GM18517 (cell line): ENCODE measurements around the gene COBL.
"Not testable (repeated sequence)": the region's sequence is repeated elsewhere in the genome, so short reads cannot be mapped to it uniquely, and the experiment has no call there.

Experiments
- ATAC-seq: cut with Tn5 transposase; IDR thresholded peaks from one replicate; pipeline ENCODE4 v1.9.1; 2021; ENCODE audit warnings: mild to moderate bottlenecking, moderate library complexity; ENCODE audit not compliant: unreplicated experiment

COBL gene

GRCh38 chr7:51017576-51018535, 298.8 kb downstream of the COBL start:
- no peak for ATAC-seq

GRCh38 chr7:51016546-51016945, 300.1 kb downstream of the COBL start:
- no peak for ATAC-seq

- no peak for ATAC-seq
These were observed 301.0 kb downstream of the COBL start for GRCh38 chr7:51015581-51015980.

- no peak for ATAC-seq
These were observed 301.8 kb downstream of the COBL start for GRCh38 chr7:51014811-51015210.

- no peak for ATAC-seq
These were observed 302.6 kb downstream of the COBL start for GRCh38 chr7:51013861-51014511.

GRCh38 chr7:51013218-51013786, 303.3 kb downstream of the COBL start:
- ATAC-seq, result no peak

- no peak for ATAC-seq
These were observed 303.9 kb downstream of the COBL start for GRCh38 chr7:51012569-51013217.

- no peak for ATAC-seq
These were observed 304.8 kb downstream of the COBL start for GRCh38 chr7:51011710-51012350.

GRCh38 chr7:51010534-51010933, 306.1 kb downstream of the COBL start:
- no peak for ATAC-seq

GRCh38 chr7:51009716-51010496, 306.7 kb downstream of the COBL start:
- no peak for ATAC-seq

GRCh38 chr7:51007551-51008505, 308.8 kb downstream of the COBL start:
- no peak for ATAC-seq

- ATAC-seq, result no peak
These were observed 309.9 kb downstream of the COBL start for GRCh38 chr7:51006483-51007235.

- no peak for ATAC-seq
These were observed 311.5 kb downstream of the COBL start for GRCh38 chr7:51005074-51005473.

GRCh38 chr7:51000956-51001355, 315.7 kb downstream of the COBL start:
- ATAC-seq, result no peak

- no peak for ATAC-seq
These were observed 321.8 kb downstream of the COBL start for GRCh38 chr7:50994753-50995319.

- ATAC-seq, result not testable (repeated sequence)
These were observed 326.4 kb downstream of the COBL start for GRCh38 chr7:50990214-50990613.

- no peak for ATAC-seq
These were observed 327.6 kb downstream of the COBL start for GRCh38 chr7:50988988-50989387.

- no peak for ATAC-seq
These were observed 328.1 kb downstream of the COBL start for GRCh38 chr7:50988465-50988864.
